GM12878 (cell line): ENCODE data around the gene NCKAP5. TPM values are rescaled to one million over a fixed set of nuclear protein-coding genes. Genes with fewer than 3 reads are reported as not detected.

Experiments used
- ATAC-seq: fragments of 200-7000 bp; cut with Tn5 transposase; 3 replicates; pipeline ENCODE4 v1.9.1; 2020; ENCODE audit warnings: mild to moderate bottlenecking, moderate library complexity
- BruUV-seq: library from RNA; stranded (reverse); fragments of 400-500 nt; replicated peaks from 2 replicates; lab custom pipeline; 2021; lab: Mats Ljungman, UMichigan
- CTCF ChIA-PET: fragments of 300-600 bp; sonication (Branson Sonifier 250); formaldehyde crosslinking; extraction: SDS; loops from one replicate; lab custom pipeline; 2021; ENCODE audit warnings: inconsistent platforms; lab: Yijun Ruan, JAX
- POLR2A ChIA-PET: fragments of 350-600 bp; formaldehyde crosslinking; extraction: SDS; loops from one replicate; lab custom pipeline; 2021; ENCODE audit warnings: inconsistent platforms; lab: Charles Lee
- RAD21 ChIA-PET: fragments of 300-600 bp; sonication (Branson Sonifier 250); formaldehyde crosslinking; loops from one replicate; lab custom pipeline; 2023; ENCODE audit warnings: antibody characterized with exemption; ENCODE audit not compliant: unreplicated experiment; lab: Charles Lee
- SMC1A ChIA-PET: fragments of 300-600 bp; sonication (Branson Sonifier 250); formaldehyde crosslinking; loops from one replicate; lab custom pipeline; 2023; ENCODE audit not compliant: unreplicated experiment, uncharacterized antibody; lab: Charles Lee
- DNase-seq: peaks from one replicate; pipeline ENCODE4 v3.0.0-alpha.2; 2011; ENCODE audit warnings: low read depth, low spot score
- FAIRE-seq: peaks from 3 replicates; lab custom pipeline; 2011; peaks lifted over from hg19 to GRCh38; lab: Jason Lieb, UNC
- H2AFZ ChIP-seq: 2 replicates; pipeline ENCODE4 v1.6.0; 2011; ENCODE audit warnings: low read depth, low read length, control low read depth; ENCODE audit not compliant: control insufficient read depth
- H3K27ac ChIP-seq: 2 replicates; pipeline ENCODE4 v1.5.1; 2011; ENCODE audit warnings: control low read depth; ENCODE audit not compliant: control insufficient read depth, insufficient read depth
- H3K27me3 ChIP-seq, 2 experiments: replicated peaks in 1 of 2; 2 replicates each; pipeline versions ENCODE4 v1.6.0 to v1.6.1; 2011; ENCODE audit warnings: low read length in 1 of 2; ENCODE audit not compliant: control insufficient read depth in 2 of 2, insufficient read depth in 2 of 2
- H3K36me3 ChIP-seq, 2 experiments: 2 replicates each; pipeline ENCODE4 v1.5.1; 2011; ENCODE audit warnings: low read length in 1 of 2; ENCODE audit not compliant: control insufficient read depth in 2 of 2, insufficient read depth in 2 of 2
- H3K4me1 ChIP-seq: 2 replicates; pipeline ENCODE4 v1.6.1; 2011; ENCODE audit warnings: mild to moderate bottlenecking, low read length, moderate library complexity, mixed read lengths; ENCODE audit not compliant: control insufficient read depth, insufficient read depth
- H3K4me2 ChIP-seq: 2 replicates; pipeline ENCODE4 v1.6.0; 2011; ENCODE audit warnings: control low read depth; ENCODE audit not compliant: control insufficient read depth, insufficient read depth
- H3K4me3 ChIP-seq: fragments of 200-600 bp; sonication (generic); 2 replicates; pipeline ENCODE4 v1.5.1; 2016
- H3K79me2 ChIP-seq: 2 replicates; pipeline ENCODE4 v1.6.0; 2011; ENCODE audit warnings: low read length; ENCODE audit not compliant: control insufficient read depth, insufficient read depth
- H3K9ac ChIP-seq: 2 replicates; pipeline ENCODE4 v1.8.0; 2011; ENCODE audit warnings: low read length, control low read depth, mixed read lengths; ENCODE audit not compliant: control insufficient read depth, insufficient read depth
- H3K9me3 ChIP-seq: replicated peaks from 3 replicates; pipeline ENCODE4 v1.5.1; 2011; ENCODE audit warnings: mild to moderate bottlenecking, low read length; ENCODE audit not compliant: control insufficient read depth, insufficient read depth
- H4K20me1 ChIP-seq: 2 replicates; pipeline ENCODE4 v1.6.0; 2011; ENCODE audit not compliant: control insufficient read depth, insufficient read depth
- ESRRA ChIP-seq: IDR thresholded peaks from 2 replicates; pipeline ENCODE4 v1.6.1; 2012; ENCODE audit warnings: mild to moderate bottlenecking, low read length, improper control_type of control experiment
- ETV6 ChIP-seq, 2 experiments: fragments of 450-650 bp in 1 of 2; IDR thresholded peaks in 1 of 2; conservative IDR thresholded peaks in 1 of 2; 2 replicates each; pipeline ENCODE4 v1.6.1; 2014; ENCODE audit warnings: antibody characterized with exemption in 1 of 2, borderline replicate concordance in 1 of 2, low read depth in 1 of 2, mild to moderate bottlenecking in 1 of 2, moderate library complexity in 1 of 2
- EZH2 ChIP-seq: IDR thresholded peaks from 2 replicates; pipeline ENCODE4 v1.6.1; 2012; ENCODE audit warnings: low read depth, mild to moderate bottlenecking, control low read depth, inconsistent platforms, low read length, borderline replicate concordance; ENCODE audit not compliant: control insufficient read depth
- HDAC6 ChIP-seq: fragments of 200-600 bp; sonication (generic); IDR thresholded peaks from one replicate; pipeline ENCODE4 v1.8.0; 2017; ENCODE audit warnings: antibody characterized with exemption; ENCODE audit not compliant: unreplicated experiment
- MEF2A ChIP-seq: IDR thresholded peaks from 2 replicates; pipeline ENCODE4 v1.6.1; 2011; ENCODE audit warnings: low read depth, mild to moderate bottlenecking, low read length, moderate library complexity; ENCODE audit not compliant: insufficient read depth
- NFIC ChIP-seq: IDR thresholded peaks from 2 replicates; pipeline ENCODE4 v1.6.1; 2012; ENCODE audit warnings: low read depth, mild to moderate bottlenecking, inconsistent platforms, low read length, moderate library complexity
- PKNOX1 ChIP-seq: fragments of 450-650 bp; IDR thresholded peaks from 2 replicates; pipeline ENCODE4 v1.6.1; 2016; ENCODE audit warnings: mild to moderate bottlenecking
- STAT1 ChIP-seq: fragments of 450-650 bp; conservative IDR thresholded peaks from 2 replicates; pipeline ENCODE4 v1.6.1; 2014; ENCODE audit warnings: antibody characterized with exemption, mild to moderate bottlenecking
- SUZ12 ChIP-seq: fragments of 200-600 bp; sonication (generic); IDR thresholded peaks from one replicate; pipeline ENCODE4 v1.6.1; 2018; ENCODE audit warnings: antibody characterized with exemption, mild to moderate bottlenecking; ENCODE audit not compliant: unreplicated experiment
- TARDBP ChIP-seq: IDR thresholded peaks from 2 replicates; pipeline ENCODE4 v1.6.1; 2016; ENCODE audit warnings: borderline replicate concordance
- USF2 ChIP-seq: IDR thresholded peaks from 2 replicates; pipeline ENCODE4 v1.6.1; 2011; ENCODE audit warnings: low read depth, low read length, improper control_type of control experiment, borderline replicate concordance
- ZNF207 ChIP-seq: fragments of 450-650 bp; IDR thresholded peaks from 2 replicates; pipeline ENCODE4 v1.6.1; 2014; ENCODE audit warnings: antibody characterized with exemption, mild to moderate bottlenecking, borderline replicate concordance
- ZNF24 ChIP-seq: fragments of 450-650 bp; IDR thresholded peaks from 2 replicates; pipeline ENCODE4 v1.6.1; 2017; ENCODE audit warnings: antibody characterized with exemption, mild to moderate bottlenecking
- in situ Hi-C: fragments of 300-500 bp; cut with MboI; formaldehyde crosslinking; loops from 9 replicates; pipeline ENCODE4 v1.14.3; 2018; ENCODE audit warnings: mixed read lengths
- intact Hi-C: fragments of 100-400 bp; cut with micrococcal nuclease; formaldehyde crosslinking; loops from one replicate; pipeline ENCODE4 v1.14.2; 2022; ENCODE audit not compliant: unreplicated experiment
- polyA plus RNA-seq, 11 experiments: library from polyadenylated mRNA; depleted of rRNA in 4 of 11; unstranded in 6 of 11; stranded (reverse) in 5 of 11; fragments of >200 nt; fragmentation: Nextera tagmentation in 4 of 11; fragmentation: Illumina TruSeq in 1 of 11; extraction: Ambion mirVana in 4 of 11; extraction: Trizol in 1 of 11; gene quantifications; 1 replicate in 1 of 11; 2 replicates in 10 of 11; pipeline versions ENCODE4 v1.2.1 to v1.2.3, GENCODE V29; 2011 to 2016; ENCODE audit warnings: inconsistent platforms in 2 of 11, missing spikeins in 2 of 11, low read depth in 1 of 11
- total RNA-seq, 4 experiments: library from RNA; depleted of rRNA in 3 of 4; stranded (reverse); fragments of >200 nt in 3 of 4; fragmentation: Illumina TruSeq in 1 of 4; extraction: Trizol in 1 of 4; gene quantifications; 2 replicates each; pipeline versions ENCODE4 v1.2.1 to v1.2.3, GENCODE V29; 2013 to 2021
- TF ChIP-seq, protein P1 (sequence below): fragments of 450-650 bp; formaldehyde crosslinking; IDR thresholded peaks from 2 replicates; pipeline ENCODE4 v1.4.0; 2020; ENCODE audit warnings: mild to moderate bottlenecking, moderate library complexity
- TF ChIP-seq, protein P2 (sequence below): fragments of 450-650 bp; IDR thresholded peaks from 2 replicates; pipeline ENCODE4 v1.6.1; 2017; ENCODE audit warnings: mild to moderate bottlenecking, low read depth, inconsistent platforms; ENCODE audit not compliant: poor library complexity, severe bottlenecking

The NCKAP5 gene
- total and polyA plus RNA-seq, 10 of the 15 experiments (the other 5 are each of a cell fraction or from before 2014, with no cell fraction given) = 0.06 to 0.44 (median 0.16) TPM

- TF ChIP-seq USF2 (no peak), EZH2 (no peak), ESRRA (no peak), HDAC6 (no peak), ZNF24 (no peak)
- TF ChIP-seq, protein P1, sequence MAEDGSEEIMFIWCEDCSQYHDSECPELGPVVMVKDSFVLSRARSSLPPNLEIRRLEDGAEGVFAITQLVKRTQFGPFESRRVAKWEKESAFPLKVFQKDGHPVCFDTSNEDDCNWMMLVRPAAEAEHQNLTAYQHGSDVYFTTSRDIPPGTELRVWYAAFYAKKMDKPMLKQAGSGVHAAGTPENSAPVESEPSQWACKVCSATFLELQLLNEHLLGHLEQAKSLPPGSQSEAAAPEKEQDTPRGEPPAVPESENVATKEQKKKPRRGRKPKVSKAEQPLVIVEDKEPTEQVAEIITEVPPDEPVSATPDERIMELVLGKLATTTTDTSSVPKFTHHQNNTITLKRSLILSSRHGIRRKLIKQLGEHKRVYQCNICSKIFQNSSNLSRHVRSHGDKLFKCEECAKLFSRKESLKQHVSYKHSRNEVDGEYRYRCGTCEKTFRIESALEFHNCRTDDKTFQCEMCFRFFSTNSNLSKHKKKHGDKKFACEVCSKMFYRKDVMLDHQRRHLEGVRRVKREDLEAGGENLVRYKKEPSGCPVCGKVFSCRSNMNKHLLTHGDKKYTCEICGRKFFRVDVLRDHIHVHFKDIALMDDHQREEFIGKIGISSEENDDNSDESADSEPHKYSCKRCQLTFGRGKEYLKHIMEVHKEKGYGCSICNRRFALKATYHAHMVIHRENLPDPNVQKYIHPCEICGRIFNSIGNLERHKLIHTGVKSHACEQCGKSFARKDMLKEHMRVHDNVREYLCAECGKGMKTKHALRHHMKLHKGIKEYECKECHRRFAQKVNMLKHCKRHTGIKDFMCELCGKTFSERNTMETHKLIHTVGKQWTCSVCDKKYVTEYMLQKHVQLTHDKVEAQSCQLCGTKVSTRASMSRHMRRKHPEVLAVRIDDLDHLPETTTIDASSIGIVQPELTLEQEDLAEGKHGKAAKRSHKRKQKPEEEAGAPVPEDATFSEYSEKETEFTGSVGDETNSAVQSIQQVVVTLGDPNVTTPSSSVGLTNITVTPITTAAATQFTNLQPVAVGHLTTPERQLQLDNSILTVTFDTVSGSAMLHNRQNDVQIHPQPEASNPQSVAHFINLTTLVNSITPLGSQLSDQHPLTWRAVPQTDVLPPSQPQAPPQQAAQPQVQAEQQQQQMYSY (CRISPR knock-in tag) = no peak
- TF ChIP-seq, all 136 proteins: peak for 0
Measured at GRCh38 chr2:133438848-133439564, 129.3 kb downstream of the NCKAP5 start (continued).

GRCh38 chr2:133438026-133438425 is 130.2 kb downstream of the NCKAP5 start:
- H3K36me3 ChIP-seq = no peaks in the 10 kb centered on the region
- intact Hi-C loops = no loop called here
- H3K79me2 ChIP-seq = no peaks in the 10 kb centered on the region
- no TSS peak for BruUV-seq
- H2AFZ ChIP-seq = no peak overlapping the region
- no peak for DNase-seq
- RAD21 ChIA-PET = no interaction called here
- ATAC-seq = no peak
- SMC1A ChIA-PET = interaction anchor here (0.7 to 1.5 kb wide), 2 partner anchors 10 to 11 kb away, joined by 3 to 4 read pairs; no protein-coding TSS in a partner anchor
- no peak overlapping the region for H3K27ac ChIP-seq
- H3K4me2 ChIP-seq = no peak overlapping the region
- in situ Hi-C loops = no loop called here
- H3K4me1 ChIP-seq = no peaks in the 10 kb centered on the region
- no peaks in the 10 kb centered on the region for H3K9me3 ChIP-seq
- FAIRE-seq = no peak
- H4K20me1 ChIP-seq = no peaks in the 10 kb centered on the region
- H3K27me3 ChIP-seq = no peaks in the 10 kb centered on the region
- CTCF ChIA-PET = no interaction called here
- H3K4me3 ChIP-seq = no peak overlapping the region
- POLR2A ChIA-PET = no interaction called here
- no peak overlapping the region for H3K9ac ChIP-seq
- no peak for TF ChIP-seq ZNF207
- no peak for TF ChIP-seq NFIC
- TF ChIP-seq, protein P2, sequence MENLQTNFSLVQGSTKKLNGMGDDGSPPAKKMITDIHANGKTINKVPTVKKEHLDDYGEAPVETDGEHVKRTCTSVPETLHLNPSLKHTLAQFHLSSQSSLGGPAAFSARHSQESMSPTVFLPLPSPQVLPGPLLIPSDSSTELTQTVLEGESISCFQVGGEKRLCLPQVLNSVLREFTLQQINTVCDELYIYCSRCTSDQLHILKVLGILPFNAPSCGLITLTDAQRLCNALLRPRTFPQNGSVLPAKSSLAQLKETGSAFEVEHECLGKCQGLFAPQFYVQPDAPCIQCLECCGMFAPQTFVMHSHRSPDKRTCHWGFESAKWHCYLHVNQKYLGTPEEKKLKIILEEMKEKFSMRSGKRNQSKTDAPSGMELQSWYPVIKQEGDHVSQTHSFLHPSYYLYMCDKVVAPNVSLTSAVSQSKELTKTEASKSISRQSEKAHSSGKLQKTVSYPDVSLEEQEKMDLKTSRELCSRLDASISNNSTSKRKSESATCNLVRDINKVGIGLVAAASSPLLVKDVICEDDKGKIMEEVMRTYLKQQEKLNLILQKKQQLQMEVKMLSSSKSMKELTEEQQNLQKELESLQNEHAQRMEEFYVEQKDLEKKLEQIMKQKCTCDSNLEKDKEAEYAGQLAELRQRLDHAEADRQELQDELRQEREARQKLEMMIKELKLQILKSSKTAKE = no peak
- no peak for TF ChIP-seq TARDBP
- no peak for TF ChIP-seq STAT1
- no peak for TF ChIP-seq MEF2A
- no peak for TF ChIP-seq SUZ12
- no peak for TF ChIP-seq ETV6 (conservative IDR thresholded peaks at IDR 0.05 in 1 of 2, IDR thresholded peaks at IDR 0.05 in 1 of 2; ENCODE audit: borderline replicate concordance in 1 of 2, low read depth in 1 of 2)
- TF ChIP-seq PKNOX1 = no peak
